HG02610 (cell line): ENCODE data around the gene KCNIP1.

Source experiments
- ATAC-seq: cut with Tn5 transposase; IDR thresholded peaks from one replicate; pipeline ENCODE4 v1.9.1; 2021; ENCODE audit warnings: mild to moderate bottlenecking, moderate library complexity; ENCODE audit not compliant: unreplicated experiment

Gene KCNIP1

GRCh38 chr5:170503990-170504596 is at the start of gene KCNIP1:
Gene KCNIP1, plus strand, starts transcription at chr5:170504020.
- no peak for ATAC-seq

- ATAC-seq = no peak
Observed at GRCh38 chr5:170463426-170463825, 40.4 kb upstream of the KCNIP1 start.

DNA sequence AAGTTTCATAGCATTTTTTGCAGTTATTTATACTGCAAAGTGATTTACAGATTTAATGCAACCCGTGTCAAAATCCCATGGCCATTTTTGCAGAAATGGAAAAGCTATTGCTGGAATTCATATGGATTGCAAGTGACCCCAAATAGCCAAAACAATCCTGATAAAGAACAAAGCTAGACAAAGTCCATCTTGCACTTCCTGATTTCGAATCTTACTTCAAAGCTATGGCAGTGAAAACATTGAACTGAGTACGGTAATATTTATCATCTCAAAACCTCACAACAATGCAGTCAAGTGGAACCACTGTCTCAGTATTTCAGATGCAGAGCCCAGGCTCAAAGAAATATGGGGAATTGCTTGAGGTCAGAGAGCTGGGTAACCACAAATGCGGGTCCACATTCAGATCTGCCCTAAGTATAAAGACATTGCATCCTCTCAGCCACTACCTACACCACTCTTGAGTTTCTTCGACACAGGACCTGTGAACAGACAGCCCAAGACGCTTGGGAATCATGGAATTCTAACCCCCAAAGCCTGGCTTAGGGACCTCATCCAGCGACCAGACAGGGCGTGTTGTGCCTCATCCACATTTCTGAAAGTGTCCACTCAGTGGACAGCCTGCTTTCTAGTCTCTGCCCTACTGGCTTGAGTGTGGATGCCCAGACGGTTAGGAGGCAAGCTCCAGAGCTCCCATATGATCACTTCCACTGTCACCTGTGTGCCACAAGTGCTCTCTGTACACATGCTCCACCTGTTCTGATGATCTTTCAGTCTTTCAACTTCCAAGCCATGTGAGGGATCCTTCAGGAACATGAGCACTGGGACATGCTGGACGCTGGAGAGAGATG is 39.3 kb upstream of the KCNIP1 start:
- no peak for ATAC-seq

- no peak for ATAC-seq
Observed at GRCh38 chr5:170466553-170466952, 37.3 kb upstream of the KCNIP1 start.

- ATAC-seq = peak; percentile 68
Observed at GRCh38 chr5:170466988-170467707, 36.7 kb upstream of the KCNIP1 start.

- no peak for ATAC-seq
Observed at GRCh38 chr5:170468633-170469285, 35.1 kb upstream of the KCNIP1 start.

DNA sequence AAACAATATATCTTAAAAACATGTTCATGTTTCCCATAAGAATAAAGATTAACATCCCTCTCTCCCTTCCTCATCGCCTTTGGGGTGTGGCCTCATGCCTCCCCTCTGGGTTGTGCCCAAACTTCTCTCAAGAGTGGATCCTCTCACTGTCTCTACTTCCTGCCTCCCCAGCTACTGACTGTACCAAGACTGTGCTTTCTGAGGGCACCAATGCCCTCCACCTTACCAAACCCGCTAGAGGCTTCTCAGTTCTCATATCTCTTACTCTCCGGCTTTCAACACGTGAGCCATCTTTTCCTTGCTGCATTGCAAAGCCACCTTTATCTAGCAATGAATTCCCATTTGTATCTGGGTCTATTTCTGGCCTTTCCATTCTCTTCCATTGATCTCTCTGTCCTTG is 34.4 kb upstream of the KCNIP1 start:
- no peak for ATAC-seq

DNA sequence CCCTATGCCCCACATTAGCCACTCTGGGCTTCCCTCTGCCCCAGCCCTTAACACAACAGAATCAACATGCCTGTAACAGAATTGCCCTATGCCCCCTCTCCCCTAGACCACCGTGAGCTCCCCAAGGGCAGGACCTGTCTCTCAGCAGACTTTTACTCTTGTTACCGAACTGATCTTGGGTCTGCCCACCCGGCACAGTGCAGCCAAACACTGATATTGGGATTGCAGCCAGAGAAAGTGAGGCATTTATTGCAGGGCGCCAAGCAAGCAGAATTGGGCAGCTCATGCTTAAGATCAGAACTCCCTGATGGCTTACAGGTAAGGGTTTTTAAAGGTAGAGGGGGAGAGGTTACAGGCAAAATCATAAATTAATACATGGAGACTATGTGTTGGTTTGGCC is 33.5 kb upstream of the KCNIP1 start:
- no peak for ATAC-seq

DNA sequence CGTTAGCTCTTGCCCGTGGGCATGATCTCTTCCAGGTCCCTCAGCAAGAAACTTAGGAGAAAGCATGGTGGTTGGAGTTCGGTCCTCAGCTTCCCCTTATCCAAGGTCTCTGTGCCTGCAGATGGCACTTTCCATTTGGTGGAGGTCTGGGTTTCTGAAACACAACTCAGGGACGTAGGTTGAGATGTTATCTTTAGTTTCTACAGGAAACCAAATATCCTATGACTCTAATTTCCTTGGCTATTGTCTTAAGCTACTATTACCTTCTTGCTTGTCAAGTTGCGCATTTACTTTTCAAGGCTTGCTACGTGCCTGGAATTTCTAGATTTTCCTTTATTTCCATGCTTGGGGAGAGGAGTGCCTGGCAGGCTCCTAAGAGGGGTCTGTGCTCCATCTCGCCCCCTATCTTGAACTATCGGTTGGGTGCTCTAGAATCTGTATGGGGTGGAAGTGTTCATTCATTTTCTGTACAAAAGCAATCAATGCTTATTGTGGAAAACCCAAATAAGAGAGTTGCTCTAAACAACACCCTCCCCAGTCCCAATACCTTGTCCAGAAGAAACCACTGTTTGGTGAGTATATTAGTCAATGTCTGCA is 32.9 kb upstream of the KCNIP1 start:
- no peak for ATAC-seq

GRCh38 chr5:170471551-170472178 is 32.2 kb upstream of the KCNIP1 start:
- ATAC-seq = no peak

- ATAC-seq = no peak
Observed at GRCh38 chr5:170473642-170474041, 30.2 kb upstream of the KCNIP1 start.

GRCh38 chr5:170474489-170475274 is 29.1 kb upstream of the KCNIP1 start:
- ATAC-seq = no peak

DNA sequence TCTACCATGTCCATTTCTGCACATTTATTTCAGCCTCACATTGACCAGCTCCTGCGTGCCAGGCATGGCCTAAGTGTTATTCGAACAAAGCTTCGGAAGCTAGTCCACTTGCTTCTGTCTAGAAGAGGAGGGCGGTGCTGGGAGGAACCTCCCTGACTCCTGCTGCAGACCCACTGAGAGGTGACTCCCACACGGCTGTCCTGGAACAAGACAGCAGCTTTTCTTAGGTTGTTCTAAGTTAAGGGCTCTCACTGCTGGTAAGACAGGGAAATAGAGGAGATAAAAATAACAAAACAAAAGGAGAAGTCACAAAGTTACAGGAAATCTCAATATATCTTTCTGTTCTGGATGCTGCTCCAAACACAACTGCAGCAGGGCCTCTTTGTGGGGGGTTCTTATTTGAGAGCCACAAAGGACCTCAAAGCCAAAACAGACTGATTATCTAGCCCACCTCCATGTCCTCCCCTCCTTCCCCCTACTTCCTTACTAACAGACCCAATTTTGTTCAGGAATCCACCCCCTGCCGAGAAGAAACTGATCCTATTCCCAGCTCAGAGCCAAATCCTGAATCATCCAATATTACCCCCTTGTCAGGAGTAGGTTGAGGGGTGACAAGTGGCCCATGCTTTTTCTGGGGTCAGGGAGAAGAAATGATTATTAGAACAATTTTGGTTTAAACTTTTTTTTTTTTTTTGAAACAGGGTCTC is 28.4 kb upstream of the KCNIP1 start:
- ATAC-seq = no peak

DNA sequence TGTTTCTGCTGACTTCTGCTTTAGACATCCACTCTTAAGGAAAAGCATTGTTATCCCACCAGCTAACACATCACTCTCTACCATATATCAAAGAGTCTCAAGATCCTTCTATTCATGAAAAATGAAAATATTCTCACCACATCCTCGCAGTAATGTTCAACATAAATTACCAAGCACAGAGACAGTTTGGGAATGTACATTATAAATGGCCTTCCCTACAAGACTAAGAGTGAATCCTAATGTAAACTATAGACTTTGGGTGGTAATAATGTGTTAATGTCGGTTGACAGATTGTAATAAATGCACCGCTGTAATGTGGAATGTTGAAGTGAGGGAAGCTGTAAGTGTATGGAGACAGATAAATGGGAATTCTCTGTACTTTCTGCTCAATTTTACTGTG is 27.1 kb upstream of the KCNIP1 start:
- no peak for ATAC-seq

DNA sequence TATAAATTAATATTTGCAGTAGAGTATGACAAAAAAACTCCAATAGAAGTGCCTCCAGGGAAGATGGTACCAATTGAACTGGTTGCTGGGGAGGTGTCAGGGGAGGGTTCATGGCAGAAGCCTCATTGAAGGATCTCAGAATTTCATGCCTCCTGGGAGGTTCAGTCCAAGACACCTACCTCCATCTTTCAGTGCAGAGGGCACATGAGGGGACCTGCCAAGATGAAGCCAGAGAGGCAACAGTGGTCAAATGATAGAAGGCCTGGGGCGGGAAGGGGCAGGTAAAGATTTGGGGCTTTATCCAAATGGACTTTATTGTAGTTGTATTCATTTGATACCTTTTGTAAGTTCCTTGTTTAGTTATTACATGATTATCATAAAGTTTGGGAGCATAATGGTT is 25.9 kb upstream of the KCNIP1 start:
- no peak for ATAC-seq

- no peak for ATAC-seq
Observed at GRCh38 chr5:170478306-170478705, 25.5 kb upstream of the KCNIP1 start.

DNA sequence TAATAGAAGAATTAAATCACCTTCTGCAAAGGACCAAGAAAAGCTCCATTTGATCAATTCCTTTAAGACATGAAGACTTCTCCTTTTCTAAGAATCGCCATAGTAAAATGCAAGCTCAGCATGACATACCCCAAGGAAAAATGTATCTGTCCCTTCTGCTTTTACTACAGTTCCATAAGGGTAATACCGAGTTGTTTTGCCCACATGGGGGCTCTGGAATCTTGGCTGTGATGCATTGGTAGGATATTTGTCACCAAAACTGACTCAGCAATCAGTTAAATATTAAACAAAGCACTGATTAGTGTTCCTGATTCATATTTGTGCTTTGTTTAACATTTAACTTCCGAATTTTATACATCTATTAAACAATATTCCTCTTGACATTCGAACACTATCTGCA is 24.3 kb upstream of the KCNIP1 start:
- ATAC-seq = no peak

DNA sequence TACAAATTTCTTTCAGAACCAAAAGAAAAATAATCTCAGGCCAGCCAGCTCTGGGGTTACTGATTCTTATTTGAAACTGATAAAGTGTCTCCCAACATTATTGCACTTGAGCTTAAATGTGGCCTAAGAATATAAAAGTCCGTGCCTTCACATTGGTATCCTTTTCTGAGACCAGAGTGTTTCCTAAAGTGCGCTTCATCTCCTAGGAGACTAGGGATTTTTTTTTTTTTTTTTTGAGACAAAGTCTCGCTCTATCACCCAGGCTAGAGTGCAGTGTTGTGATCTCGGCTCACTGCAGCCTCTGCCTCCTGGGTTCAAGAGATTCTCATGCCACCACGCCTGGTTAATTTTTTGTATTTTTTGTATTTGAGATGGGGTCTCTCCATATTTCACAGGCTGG is 23.6 kb upstream of the KCNIP1 start:
- ATAC-seq = no peak

DNA sequence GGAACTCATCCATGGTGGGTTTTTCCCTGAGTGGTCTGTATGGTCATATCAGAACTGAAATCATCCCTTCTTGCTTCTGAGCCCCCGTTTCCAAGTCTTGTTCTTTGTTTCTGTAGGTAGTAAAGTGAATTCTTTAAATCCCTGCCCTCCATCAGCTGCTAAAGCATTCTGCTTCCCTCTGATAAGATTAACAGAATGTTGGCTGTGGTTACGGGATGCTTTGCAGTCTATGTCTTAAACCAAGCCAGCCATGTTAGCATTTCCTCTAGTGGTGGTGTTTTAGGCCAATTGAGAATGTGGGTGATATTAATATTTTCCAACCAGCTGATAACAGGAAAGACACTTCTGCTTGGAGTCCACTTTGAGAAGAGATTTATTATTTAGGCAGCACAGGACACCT is 22.0 kb upstream of the KCNIP1 start:
- ATAC-seq = no peak
